ENCODE measurements around the gene LDLR.
A peak's percentile ranks its signal among the peaks of the same experiment; 100 is the strongest.
"Not testable (repeated sequence)": the region's sequence is repeated elsewhere in the genome, so short reads cannot be mapped to it uniquely, and the experiment has no call there.

Gene LDLR

DNA sequence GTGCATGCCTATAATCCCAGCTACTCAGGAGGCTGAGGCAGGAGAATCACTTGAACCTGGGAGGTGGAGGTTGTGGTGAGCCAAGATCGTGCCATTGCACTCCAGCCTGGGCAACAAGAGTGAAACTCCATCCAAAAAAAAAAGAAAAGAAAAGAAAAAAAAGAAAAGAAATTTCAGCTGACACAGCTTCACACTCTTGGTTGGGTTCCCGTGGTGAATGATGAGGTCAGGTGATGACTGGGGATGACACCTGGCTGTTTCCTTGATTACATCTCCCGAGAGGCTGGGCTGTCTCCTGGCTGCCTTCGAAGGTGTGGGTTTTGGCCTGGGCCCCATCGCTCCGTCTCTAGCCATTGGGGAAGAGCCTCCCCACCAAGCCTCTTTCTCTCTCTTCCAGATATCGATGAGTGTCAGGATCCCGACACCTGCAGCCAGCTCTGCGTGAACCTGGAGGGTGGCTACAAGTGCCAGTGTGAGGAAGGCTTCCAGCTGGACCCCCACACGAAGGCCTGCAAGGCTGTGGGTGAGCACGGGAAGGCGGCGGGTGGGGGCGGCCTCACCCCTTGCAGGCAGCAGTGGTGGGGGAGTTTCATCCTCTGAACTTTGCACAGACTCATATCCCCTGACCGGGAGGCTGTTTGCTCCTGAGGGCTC is 22.0 kb downstream of the LDLR start:
- no peak for DNase-seq

DNA sequence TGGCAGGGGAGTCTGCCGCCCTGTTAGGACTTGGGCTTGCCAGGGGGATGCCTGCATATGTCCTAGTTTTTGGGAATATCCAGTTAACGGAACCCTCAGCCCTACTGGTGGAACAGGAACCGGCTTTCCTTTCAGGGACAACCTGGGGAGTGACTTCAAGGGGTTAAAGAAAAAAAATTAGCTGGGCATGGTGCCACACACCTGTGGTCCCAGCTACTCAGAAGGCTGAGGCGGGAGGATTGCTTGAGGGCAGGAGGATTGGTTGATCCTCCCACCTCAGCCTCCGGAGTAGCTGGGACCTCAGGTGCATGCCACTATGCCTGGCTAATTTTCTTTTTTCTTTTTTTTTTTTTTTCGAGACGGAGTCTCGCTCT is 22.5 kb downstream of the LDLR start:
- peak; percentile 1 for DNase-seq

DNA sequence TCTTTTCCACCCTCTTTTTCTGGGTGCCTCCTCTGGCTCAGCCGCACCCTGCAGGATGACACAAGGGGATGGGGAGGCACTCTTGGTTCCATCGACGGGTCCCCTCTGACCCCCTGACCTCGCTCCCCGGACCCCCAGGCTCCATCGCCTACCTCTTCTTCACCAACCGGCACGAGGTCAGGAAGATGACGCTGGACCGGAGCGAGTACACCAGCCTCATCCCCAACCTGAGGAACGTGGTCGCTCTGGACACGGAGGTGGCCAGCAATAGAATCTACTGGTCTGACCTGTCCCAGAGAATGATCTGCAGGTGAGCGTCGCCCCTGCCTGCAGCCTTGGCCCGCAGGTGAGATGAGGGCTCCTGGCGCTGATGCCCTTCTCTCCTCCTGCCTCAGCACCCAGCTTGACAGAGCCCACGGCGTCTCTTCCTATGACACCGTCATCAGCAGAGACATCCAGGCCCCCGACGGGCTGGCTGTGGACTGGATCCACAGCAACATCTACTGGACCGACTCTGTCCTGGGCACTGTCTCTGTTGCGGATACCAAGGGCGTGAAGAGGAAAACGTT is 24.0 kb downstream of the LDLR start:
- DNase-seq, result no peak

DNA sequence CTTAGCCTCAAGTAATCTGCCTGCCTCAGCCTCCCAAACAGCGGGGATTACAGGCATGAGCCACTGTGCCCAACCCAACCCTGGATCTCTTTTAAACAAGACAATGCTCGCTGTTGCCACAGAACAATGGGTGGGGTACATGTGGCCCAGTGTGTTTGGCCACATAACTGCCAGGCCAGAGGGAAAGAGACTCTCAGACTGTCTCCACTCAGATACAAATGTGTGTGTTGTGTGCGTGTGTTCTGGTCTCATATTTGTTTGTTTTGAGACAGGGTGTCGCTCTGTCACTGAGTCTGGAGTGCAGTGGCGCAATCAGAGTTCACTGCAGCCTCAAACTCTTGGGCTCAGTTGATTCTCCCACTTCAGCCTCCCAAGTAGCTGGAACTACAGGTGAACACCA is 25.8 kb downstream of the LDLR start:
- no peak for DNase-seq

DNA sequence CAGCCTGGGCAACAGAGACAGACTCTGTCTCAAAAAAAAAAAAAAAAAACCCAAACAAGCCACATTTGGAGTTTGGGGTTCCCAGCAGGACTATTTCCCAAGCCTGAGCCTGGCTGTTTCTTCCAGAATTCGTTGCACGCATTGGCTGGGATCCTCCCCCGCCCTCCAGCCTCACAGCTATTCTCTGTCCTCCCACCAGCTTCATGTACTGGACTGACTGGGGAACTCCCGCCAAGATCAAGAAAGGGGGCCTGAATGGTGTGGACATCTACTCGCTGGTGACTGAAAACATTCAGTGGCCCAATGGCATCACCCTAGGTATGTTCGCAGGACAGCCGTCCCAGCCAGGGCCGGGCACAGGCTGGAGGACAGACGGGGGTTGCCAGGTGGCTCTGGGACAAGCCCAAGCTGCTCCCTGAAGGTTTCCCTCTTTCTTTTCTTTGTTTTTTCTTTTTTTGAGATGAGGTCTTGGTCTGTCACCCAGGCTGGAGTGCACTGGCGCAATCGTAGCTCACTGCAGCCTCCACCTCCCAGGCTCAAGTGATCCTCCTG is 26.7 kb downstream of the LDLR start:
- DNase-seq, result no peak

DNA sequence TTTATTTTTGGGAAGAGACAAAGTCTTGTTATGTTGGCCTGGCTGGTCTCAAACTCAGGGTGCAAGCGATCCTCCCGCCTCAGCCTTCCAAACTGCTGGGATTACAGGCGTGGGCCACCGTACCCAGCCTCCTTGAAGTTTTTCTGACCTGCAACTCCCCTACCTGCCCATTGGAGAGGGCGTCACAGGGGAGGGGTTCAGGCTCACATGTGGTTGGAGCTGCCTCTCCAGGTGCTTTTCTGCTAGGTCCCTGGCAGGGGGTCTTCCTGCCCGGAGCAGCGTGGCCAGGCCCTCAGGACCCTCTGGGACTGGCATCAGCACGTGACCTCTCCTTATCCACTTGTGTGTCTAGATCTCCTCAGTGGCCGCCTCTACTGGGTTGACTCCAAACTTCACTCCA is 27.2 kb downstream of the LDLR start:
- DNase-seq, result no peak

DNA sequence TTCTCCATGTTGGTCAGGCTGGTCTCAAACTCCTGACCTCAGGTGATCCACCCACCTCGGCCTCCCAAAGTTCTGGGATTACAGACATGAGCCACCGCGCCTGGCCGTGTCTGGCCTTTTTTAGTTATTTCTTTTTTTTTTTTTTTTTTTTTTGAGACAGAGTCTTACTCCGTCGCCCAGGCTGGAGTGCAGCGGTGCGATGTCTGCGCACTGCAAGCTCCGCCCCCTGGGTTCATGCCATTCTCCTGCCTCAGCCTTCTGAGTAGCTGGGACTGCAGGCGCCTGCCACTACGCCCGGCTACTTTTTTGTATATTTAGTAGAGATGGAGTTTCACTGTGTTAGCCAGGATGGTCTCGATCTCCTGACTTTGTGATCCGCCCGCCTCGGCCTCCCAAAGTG is 32.7 kb downstream of the LDLR start:
- not testable (repeated sequence) for DNase-seq

DNA sequence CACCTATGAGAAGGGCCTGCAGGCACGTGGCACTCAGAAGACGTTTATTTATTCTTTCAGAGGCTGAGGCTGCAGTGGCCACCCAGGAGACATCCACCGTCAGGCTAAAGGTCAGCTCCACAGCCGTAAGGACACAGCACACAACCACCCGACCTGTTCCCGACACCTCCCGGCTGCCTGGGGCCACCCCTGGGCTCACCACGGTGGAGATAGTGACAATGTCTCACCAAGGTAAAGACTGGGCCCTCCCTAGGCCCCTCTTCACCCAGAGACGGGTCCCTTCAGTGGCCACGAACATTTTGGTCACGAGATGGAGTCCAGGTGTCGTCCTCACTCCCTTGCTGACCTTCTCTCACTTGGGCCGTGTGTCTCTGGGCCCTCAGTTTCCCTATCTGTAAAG is 33.9 kb downstream of the LDLR start:
- DNase-seq, result no peak

DNA sequence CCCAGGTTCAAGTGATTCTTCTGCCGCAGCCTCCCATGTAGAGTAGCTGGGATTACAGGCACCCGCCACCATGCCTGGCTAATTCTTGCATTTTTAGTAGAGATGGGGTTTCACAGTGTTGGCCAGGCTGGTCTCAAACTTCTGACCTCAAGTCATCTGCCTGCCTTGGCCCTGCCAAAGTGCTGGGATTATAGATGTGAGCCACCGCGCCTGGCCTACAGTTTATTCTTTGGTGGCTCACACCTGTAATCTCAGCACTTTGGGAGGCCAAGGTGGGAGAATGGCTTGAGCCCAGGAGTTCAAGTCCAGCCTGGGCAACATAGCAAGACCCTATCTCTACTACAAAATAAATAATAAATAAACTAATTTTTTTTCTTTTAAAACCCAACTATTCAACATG is 34.9 kb downstream of the LDLR start:
- not testable (repeated sequence) for DNase-seq

DNA sequence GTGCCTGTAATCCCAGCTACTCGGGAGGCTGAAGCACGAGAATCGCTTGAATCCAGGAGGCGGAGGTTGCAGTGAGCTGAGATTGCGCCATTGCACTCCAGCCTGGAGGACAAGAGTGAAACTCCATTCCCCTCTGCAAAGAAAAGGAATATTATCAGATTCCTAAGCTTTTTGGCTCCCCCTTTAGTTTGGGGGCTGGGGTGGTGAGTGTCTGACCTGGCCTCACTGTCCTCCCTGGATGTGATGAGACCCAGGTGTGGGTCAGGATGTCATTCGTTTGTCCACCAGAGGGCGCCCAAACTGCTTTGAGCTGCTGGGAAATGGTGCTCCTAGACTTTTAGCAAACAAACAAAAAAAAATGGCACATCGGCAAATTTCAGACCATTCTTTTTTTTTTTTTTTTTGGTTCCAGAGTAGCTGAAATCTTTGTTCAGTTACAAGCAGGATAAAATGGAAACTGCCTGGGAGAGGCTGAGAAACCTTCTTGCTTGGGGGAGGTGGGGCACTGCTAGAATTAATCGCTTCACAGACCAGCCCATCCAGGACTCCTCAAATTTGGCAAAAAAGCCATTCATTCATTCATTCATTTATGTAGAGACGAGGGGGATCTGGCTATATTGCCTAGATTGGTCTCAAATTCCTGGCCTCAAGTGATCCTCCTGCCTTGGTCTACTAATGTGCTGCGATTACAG is 36.9 kb downstream of the LDLR start:
- DNase-seq, result peak; percentile 71

DNA sequence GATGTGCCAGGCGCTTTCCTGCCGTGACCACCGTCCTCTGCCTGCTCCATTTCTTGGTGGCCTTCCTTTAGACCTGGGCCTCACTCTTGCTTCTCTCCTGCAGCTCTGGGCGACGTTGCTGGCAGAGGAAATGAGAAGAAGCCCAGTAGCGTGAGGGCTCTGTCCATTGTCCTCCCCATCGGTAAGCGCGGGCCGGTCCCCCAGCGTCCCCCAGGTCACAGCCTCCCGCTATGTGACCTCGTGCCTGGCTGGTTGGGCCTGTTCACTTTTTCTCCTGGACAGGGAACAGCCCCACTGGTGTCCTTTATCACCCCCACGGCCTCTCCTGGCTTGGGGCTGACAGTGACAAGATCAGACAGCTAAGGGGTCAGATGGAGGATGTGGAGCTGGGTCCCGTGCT is 38.6 kb downstream of the LDLR start:
- no peak for DNase-seq

DNA sequence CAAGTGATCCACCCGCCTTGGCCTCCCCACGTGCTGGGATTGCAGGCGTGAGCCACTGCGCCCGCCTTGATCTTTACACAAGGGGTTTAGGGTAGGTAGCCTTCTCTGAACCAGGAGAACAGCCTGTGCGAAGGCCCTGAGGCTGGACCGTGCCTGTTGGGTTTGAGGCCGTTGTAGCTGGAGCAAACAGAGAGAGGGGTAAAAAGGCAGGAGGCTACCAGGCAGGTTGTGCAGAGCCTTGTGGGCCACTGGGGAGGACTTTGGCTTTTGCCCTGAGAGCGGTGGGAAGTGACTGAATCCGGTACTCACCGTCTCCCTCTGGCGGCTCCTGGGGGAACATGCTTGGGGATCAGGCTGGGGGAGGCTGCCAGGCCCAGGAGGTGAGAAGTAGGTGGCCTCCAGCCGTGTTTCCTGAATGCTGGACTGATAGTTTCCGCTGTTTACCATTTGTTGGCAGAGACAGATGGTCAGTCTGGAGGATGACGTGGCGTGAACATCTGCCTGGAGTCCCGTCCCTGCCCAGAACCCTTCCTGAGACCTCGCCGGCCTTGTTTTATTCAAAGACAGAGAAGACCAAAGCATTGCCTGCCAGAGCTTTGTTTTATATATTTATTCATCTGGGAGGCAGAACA is 41.7 kb downstream of the LDLR start:
- DNase-seq, result peak; percentile 62

DNA sequence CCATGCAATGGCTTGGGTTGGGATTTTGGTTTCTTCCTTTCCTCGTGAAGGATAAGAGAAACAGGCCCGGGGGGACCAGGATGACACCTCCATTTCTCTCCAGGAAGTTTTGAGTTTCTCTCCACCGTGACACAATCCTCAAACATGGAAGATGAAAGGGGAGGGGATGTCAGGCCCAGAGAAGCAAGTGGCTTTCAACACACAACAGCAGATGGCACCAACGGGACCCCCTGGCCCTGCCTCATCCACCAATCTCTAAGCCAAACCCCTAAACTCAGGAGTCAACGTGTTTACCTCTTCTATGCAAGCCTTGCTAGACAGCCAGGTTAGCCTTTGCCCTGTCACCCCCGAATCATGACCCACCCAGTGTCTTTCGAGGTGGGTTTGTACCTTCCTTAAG is 42.2 kb downstream of the LDLR start:
- no peak for DNase-seq

DNA sequence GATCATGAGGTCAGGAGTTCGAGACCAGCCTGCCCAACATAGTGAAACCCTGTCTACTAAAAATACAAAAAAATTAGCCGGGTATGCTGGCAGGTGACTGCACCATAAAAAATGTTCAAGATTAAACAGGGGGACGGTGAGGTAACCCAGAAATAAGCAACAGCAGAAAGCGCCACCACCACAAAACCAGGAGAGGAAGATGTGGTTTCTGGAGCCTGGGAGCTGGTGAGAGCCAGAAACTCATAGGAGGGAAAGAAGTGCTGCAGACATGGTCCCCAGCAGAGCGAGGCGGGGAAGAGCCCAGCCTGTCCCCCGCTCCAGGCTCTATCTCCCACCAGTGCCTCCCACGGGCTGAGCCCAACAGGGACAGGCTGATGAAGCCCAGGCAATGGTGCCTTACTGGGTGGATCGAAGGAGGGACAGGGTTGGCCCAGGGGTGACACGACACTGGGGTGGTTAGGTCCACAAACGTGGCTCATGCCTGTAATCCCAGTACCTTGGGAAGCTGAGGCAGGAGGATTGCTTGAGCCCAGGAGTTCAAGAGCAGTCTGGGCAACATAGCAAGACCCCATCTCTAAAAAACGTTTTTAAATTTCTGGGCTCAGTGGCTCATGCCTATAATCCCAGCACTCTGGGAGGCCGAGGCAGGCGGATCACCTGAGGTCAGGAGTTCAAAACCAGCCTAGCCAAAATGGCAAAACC is 47.3 kb downstream of the LDLR start:
- DNase-seq, result no peak

DNA sequence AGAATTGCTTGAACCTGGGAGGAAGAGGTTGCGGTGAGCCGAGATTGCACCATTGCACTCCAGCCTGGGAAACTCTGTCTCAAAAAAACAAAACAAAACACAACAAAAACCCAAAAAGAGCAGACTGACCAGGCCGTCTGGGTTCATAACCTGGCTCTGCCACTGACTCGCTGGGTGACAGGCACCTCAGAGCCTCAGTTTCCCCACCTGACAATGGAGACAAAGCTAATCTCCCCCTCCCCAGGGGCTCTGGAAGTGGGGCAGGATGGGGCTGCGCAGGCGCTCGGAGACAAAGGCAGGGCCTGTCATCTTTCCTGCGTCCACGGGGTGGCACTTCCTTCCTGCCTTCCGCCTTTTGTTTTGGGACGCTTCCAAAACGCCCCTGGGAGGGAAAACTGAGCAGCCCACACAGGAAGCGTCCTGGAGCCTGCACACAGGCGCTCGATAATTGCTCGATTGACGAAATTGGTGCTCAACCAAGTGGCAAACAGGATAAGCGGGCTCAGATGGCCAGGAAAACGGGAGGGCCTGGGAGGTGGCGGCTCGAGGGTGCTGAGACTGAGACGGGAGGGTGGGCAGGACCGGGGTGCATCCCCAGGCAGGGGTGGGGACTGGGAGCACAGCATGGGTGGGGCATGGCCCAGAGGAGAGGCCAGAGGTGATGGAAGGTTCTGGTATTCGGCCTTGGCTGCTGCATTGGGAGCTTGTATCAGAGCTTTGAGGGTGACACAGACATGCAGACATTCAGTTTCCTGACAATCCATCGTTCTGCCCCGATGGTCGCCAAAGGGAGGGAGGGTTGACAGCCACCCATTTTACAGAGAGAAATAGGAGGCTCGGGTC is 48.5 kb downstream of the LDLR start:
- peak; percentile 73 for DNase-seq

DNA sequence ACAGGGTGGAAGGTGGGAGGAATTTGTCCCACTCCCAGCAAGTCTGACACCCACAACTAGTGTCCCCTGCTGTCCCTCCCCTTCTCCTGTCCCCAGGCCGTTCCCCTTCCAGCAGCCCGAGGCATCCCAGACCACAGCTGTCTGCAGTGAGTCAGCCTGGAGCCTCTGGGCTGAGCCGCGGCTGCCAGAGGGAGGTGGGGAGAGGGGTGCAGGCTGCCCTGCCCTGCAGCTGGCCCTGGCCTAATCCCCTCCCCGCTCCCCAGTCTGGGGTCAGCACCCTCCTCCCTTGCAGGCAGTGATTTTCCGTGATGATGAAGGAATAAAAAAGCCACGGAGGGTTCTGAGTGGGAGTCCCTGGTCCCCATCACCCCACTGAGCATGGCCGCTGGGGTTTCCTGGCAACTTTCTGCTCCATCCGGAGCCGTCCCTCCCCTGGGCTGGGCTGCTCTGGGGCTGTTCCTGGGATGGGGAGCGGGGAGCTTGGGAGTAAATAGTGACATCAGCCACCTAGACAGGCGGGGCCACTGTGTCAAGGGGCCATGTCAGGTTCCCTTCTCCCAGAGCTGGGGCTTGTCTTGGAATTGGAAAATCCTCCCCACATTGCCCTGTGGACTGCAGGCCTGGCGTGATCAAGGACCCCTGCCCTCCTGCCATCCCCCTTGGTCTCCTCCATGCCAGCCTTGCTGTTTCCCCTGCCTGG is 49.5 kb downstream of the LDLR start:
- DNase-seq, result no peak

DNA sequence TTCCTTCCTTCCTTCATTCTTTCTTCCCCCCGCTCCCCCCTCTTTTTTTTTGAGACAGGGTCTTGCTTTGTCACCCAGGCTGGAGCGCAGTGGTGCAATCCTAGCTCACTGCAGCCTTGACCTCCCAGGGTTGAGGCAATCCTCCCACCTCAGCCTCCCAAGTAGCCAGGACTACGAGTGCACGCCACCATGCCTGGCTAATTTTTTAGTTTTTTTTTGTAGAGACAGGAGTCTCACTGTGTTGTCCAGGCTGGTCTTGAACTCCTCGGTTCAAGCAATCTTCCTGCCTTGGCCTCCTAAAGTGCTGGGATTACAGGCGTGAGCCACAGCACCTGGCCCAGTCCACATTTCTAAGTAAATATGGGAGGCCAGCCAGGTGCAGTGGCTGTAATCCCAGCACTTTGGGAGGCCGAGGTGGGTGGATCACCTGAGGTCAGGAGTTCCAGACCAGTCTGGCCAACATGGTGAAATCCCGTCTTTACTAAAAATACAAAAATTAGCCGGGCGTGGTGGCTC is 50.8 kb downstream of the LDLR start:
- not testable (repeated sequence) for DNase-seq

DNA sequence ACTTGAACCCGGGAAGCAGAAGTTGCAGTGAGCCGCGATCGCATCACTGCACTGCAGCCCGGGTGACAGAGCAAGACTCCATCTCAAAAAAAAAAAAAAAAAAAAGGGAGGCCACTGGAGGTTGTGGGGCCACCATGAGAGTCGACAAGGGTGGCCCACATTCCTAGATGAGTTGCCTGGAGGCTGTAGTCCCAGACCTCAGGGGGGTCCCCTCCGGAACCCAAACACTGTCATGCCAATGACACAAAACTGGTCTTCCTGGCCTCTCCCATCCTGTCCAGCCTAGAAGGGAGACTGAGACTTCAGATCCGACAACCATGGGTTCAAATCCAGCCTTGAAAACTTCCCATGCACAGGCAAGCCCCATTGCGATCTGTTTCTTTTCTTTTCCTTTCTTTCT is 51.6 kb downstream of the LDLR start:
- DNase-seq, result no peak

DNA sequence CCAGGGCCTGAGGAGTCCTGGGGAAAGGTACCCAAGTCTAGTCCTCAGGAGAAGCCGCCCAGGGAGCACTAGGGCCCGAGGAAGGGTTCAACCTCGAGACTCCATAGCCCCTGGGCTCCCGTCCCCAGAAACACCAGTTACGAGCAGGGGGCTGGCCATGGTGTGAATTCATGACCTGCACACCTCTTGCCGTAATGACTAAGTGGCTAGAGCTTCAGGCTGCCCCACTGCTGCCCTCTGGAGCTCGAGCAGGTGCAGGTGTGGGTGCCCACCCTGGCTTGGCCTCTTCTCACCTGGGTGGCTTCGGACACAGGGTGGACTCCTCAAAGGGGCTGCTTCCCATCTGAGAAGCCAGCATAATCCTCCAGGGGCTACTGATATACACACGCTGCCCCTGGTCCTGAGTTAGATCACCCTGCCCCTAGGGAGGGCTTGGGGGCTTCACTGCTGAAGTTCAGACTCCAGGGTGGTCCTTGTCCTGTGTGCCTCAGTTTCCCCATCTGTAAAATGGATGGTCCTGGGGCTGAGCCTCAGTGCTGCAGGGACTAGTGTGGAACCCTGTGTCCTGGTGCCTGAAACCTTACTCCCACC is 52.8 kb downstream of the LDLR start:
- DNase-seq, result no peak

DNA sequence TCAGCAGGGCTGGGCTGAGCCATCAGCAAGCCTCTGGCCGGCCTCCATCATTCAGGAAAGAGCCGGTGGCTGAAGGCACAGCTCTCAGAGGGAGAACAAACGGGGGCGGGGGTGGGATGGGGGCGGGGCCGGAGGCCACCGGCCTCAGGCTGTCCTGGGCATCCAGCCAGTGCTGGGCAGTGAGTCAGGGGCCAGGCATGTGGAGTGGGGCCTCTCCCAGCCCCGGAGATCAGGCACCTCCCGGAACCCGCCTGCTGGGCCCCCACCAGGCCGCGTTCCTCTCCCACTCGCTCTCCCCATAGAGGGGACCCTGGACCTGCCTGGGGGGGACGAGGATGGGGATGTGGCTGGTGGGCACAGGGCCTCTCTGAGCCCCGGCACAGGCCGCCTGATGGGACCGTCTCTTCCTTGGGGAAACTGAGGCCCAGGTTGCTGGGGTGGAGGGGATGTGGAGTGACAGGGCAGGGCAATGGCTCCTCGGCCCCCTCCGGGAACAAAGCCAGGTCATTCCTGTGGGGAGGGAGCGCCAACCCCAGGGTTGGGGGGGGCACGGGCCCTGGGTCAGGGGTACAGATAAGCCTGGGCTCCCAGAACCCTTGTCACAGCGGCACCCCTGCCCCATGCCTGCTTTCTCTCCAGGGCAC is 53.4 kb downstream of the LDLR start:
- DNase-seq, result no peak
